SK-N-SH (cell line): ENCODE data around the gene MCC. TPM values are rescaled to one million over a fixed set of nuclear protein-coding genes. Genes with fewer than 3 reads are reported as not detected.

Experiments
- CTCF ChIA-PET: fragments of 300-600, 350-600 bp; formaldehyde crosslinking; extraction: SDS; loops from one replicate; lab custom pipeline; 2021; lab: Yijun Ruan, JAX
- POLR2A ChIA-PET: fragments of 350-600 bp; sonication (Branson Sonifier 250); formaldehyde crosslinking; extraction: SDS; loops from one replicate; lab custom pipeline; 2020; ENCODE audit warnings: antibody characterized with exemption, inconsistent platforms; lab: Yijun Ruan, JAX
- DNase-seq: peaks from one replicate; pipeline ENCODE4 v3.0.0; 2012
- H2AFZ ChIP-seq: fragments of 200-600 bp; sonication (generic); 2 replicates; pipeline ENCODE4 v1.8.1; 2016; ENCODE audit warnings: antibody characterized with exemption, mild to moderate bottlenecking, low read depth
- H3F3A ChIP-seq: fragments of 200-600 bp; sonication (generic); replicated peaks from 2 replicates; pipeline ENCODE3; 2016; ENCODE audit warnings: antibody characterized with exemption, mild to moderate bottlenecking; ENCODE audit not compliant: insufficient read depth
- H3K27ac ChIP-seq, 2 experiments: fragments of 200-500 bp in 1 of 2; fragments of 200-600 bp in 1 of 2; sonication (Bioruptor generic) in 1 of 2; sonication (generic), shearing (Covaris generic) in 1 of 2; 2 replicates each; pipeline versions ENCODE4 v1.5.1 to v1.6.1; 2014 to 2016; ENCODE audit warnings: low read depth in 2 of 2, inconsistent platforms in 1 of 2, low read length in 1 of 2, mild to moderate bottlenecking in 1 of 2, mixed read lengths in 1 of 2
- H3K27me3 ChIP-seq: fragments of 200-600 bp; sonication (generic), shearing (Covaris generic); 2 replicates; pipeline ENCODE4 v1.6.1; 2016; ENCODE audit warnings: mixed run types; ENCODE audit not compliant: insufficient read depth
- H3K36me3 ChIP-seq, 2 experiments: fragments of 200-500 bp in 1 of 2; fragments of 200-600 bp in 1 of 2; sonication (Bioruptor generic) in 1 of 2; sonication (generic) in 1 of 2; replicated peaks in 1 of 2; 2 replicates each; pipeline versions ENCODE3 to v1.5.1; 2014 to 2016; ENCODE audit warnings: low read length in 1 of 2, mild to moderate bottlenecking in 1 of 2; ENCODE audit not compliant: insufficient read depth in 2 of 2, control insufficient read depth in 1 of 2
- H3K4me1 ChIP-seq, 2 experiments: fragments of 200-500 bp in 1 of 2; fragments of 200-600 bp in 1 of 2; sonication (Bioruptor generic) in 1 of 2; sonication (generic), shearing (Covaris generic) in 1 of 2; 2 replicates each; pipeline versions ENCODE4 v1.5.1 to v1.6.1; 2014 to 2016; ENCODE audit warnings: low read depth in 1 of 2, low read length in 1 of 2, mixed run types in 1 of 2; ENCODE audit not compliant: insufficient read depth in 2 of 2, control insufficient read depth in 1 of 2
- H3K4me2 ChIP-seq: fragments of 200-600 bp; sonication (generic), shearing (Covaris generic); 2 replicates; pipeline ENCODE4 v1.6.1; 2017; ENCODE audit warnings: mixed run types
- H3K4me3 ChIP-seq, 2 experiments: fragments of 200-500 bp in 1 of 2; fragments of 200-600 bp in 1 of 2; sonication (Bioruptor generic) in 1 of 2; sonication (generic), shearing (Covaris generic) in 1 of 2; 2 replicates each; pipeline versions ENCODE4 v1.5.1 to v1.8.1; 2014 to 2016; ENCODE audit warnings: low read depth in 2 of 2, inconsistent platforms in 1 of 2, low read length in 1 of 2, mild to moderate bottlenecking in 1 of 2, mixed read lengths in 1 of 2, moderate library complexity in 1 of 2
- H3K79me2 ChIP-seq: fragments of 200-600 bp; sonication (generic); 2 replicates; pipeline ENCODE4 v1.8.1; 2017; ENCODE audit warnings: mild to moderate bottlenecking; ENCODE audit not compliant: insufficient read depth
- H3K9ac ChIP-seq: fragments of 200-600 bp; sonication (generic); 2 replicates; pipeline ENCODE4 v1.6.1; 2017; ENCODE audit warnings: mixed run types
- H3K9me2 ChIP-seq: fragments of 200-600 bp; sonication (generic); 2 replicates; pipeline ENCODE4 v1.6.1; 2017; ENCODE audit warnings: mixed run types
- H3K9me3 ChIP-seq: fragments of 200-600 bp; sonication (generic); 2 replicates; pipeline ENCODE4 v1.6.1; 2017; ENCODE audit warnings: mixed run types, mild to moderate bottlenecking, moderate library complexity
- H4K20me1 ChIP-seq: fragments of 200-600 bp; sonication (generic); 2 replicates; pipeline ENCODE4 v1.6.1; 2017; ENCODE audit warnings: mild to moderate bottlenecking, mixed run types; ENCODE audit not compliant: insufficient read depth
- CTCF ChIP-seq: fragments of 200-600 bp; sonication (generic); IDR thresholded peaks from 2 replicates; pipeline ENCODE4 v1.6.1; 2017; ENCODE audit warnings: antibody characterized with exemption, mild to moderate bottlenecking, moderate library complexity
- ELF1 ChIP-seq: IDR thresholded peaks from 2 replicates; pipeline ENCODE4 v1.4.0; 2012
- GABPA ChIP-seq: IDR thresholded peaks from 2 replicates; pipeline ENCODE4 v1.4.0; 2012; ENCODE audit warnings: low read depth, mild to moderate bottlenecking
- IRF3 ChIP-seq: fragments of 150-350 bp; IDR thresholded peaks from 2 replicates; pipeline ENCODE4 v1.6.1; 2016; ENCODE audit warnings: mild to moderate bottlenecking, low read depth, low read length
- JUND ChIP-seq: IDR thresholded peaks from 2 replicates; pipeline ENCODE4 v1.4.0; 2012
- MAX ChIP-seq: IDR thresholded peaks from 2 replicates; pipeline ENCODE4 v1.4.0; 2012; ENCODE audit warnings: low read depth
- MXI1 ChIP-seq: IDR thresholded peaks from 2 replicates; pipeline ENCODE4 v1.6.1; 2012; ENCODE audit warnings: mild to moderate bottlenecking, low read depth, low read length, improper control_type of control experiment
- NFIC ChIP-seq: IDR thresholded peaks from 2 replicates; pipeline ENCODE4 v1.4.0; 2012; ENCODE audit warnings: borderline replicate concordance
- NRF1 ChIP-seq: IDR thresholded peaks from 2 replicates; pipeline ENCODE4 v1.6.1; 2012; ENCODE audit warnings: low read depth, mild to moderate bottlenecking, low read length
- PBX3 ChIP-seq: IDR thresholded peaks from 2 replicates; pipeline ENCODE4; 2012
- POLR2AphosphoS5 ChIP-seq: IDR thresholded peaks from 2 replicates; pipeline ENCODE4 v1.6.1; 2012; ENCODE audit warnings: low read depth, low read length
- RAD21 ChIP-seq: IDR thresholded peaks from 2 replicates; pipeline ENCODE4 v1.6.1; 2012; ENCODE audit warnings: mild to moderate bottlenecking, low read length
- REST ChIP-seq: IDR thresholded peaks from 2 replicates; pipeline ENCODE4 v1.6.1; 2012; ENCODE audit warnings: mild to moderate bottlenecking, low read depth, low read length, moderate library complexity
- RXRA ChIP-seq: IDR thresholded peaks from 2 replicates; pipeline ENCODE4 v1.4.0; 2012; ENCODE audit warnings: low read depth, mild to moderate bottlenecking, borderline replicate concordance
- SIN3A ChIP-seq: IDR thresholded peaks from 2 replicates; pipeline ENCODE4 v1.6.1; 2012; ENCODE audit warnings: low read depth, mild to moderate bottlenecking, low read length, moderate library complexity, borderline replicate concordance
- TAF1 ChIP-seq: IDR thresholded peaks from 2 replicates; pipeline ENCODE4 v1.6.1; 2012; ENCODE audit warnings: low read depth, mild to moderate bottlenecking, low read length, moderate library complexity, borderline replicate concordance
- TCF12 ChIP-seq: IDR thresholded peaks from 2 replicates; pipeline ENCODE4 v1.4.0; 2012
- USF2 ChIP-seq: fragments of 150-350 bp; IDR thresholded peaks from 2 replicates; pipeline ENCODE4 v1.6.1; 2017; ENCODE audit warnings: antibody characterized with exemption, low read length, low read depth, borderline replicate concordance
- ZBTB33 ChIP-seq: IDR thresholded peaks from 2 replicates; pipeline ENCODE4 v1.4.0; 2012; ENCODE audit warnings: low read depth, borderline replicate concordance
- WGBS: methylation state at CpG from one replicate; pipeline ENCODE4 v1.1.6; 2017; ENCODE audit warnings: low lambda C conversion rate; 5-methylcytosine and 5-hydroxymethylcytosine counted together
- polyA plus RNA-seq, 3 experiments: library from polyadenylated mRNA; depleted of rRNA; stranded (reverse); fragments of >200 nt; gene quantifications; 2 replicates each; pipeline ENCODE4 v1.2.3, GENCODE V29; 2012

MCC gene
- polyA plus RNA-seq, 1 of the 3 experiments (the other 2 are of a cell fraction) = 3.6 TPM

GRCh38 chr5:113347572-113347971, 140.7 kb downstream of the MCC start (continued):
- TF ChIP-seq TAF1 (no peak), JUND (no peak), RXRA (no peak)

GRCh38 chr5:113344973-113345940, 143.0 kb downstream of the MCC start:
- Histone ChIP-seq H3K4me3 (no peak overlapping the region), H3K9me3 (no peaks in the 10 kb centered on the region), H3K9me2 (peaks cover 4% of the 10 kb centered on the region; the same call in 1 of the 2 replicates), H3F3A (no peaks in the 10 kb centered on the region), H3K36me3 (no peaks in the 10 kb centered on the region), H3K27me3 (no peaks in the 10 kb centered on the region), H3K4me2 (no peak overlapping the region), H3K27ac (no peak overlapping the region), H4K20me1 (no peaks in the 10 kb centered on the region), H3K9ac (no peak overlapping the region), H2AFZ (no peak overlapping the region), H3K4me1 (peaks cover 0 to 15% of the 10 kb centered on the region in 2 experiments; a peak in 2 of 4 replicates), H3K79me2 (no peaks in the 10 kb centered on the region)
- ChIA-PET CTCF (interaction anchor here (1.1 to 1.5 kb wide), 2 partner anchors 15 to 166 kb away, joined by 3 to 4 read pairs; no protein-coding TSS in a partner anchor), POLR2A (no interaction called here)
- no peak for TF ChIP-seq RAD21
- no peak for TF ChIP-seq ZBTB33
- no peak for TF ChIP-seq MXI1
- no peak for TF ChIP-seq NRF1
- no peak for TF ChIP-seq RXRA
- TF ChIP-seq ELF1 = no peak
- TF ChIP-seq CTCF = no peak
- no peak for TF ChIP-seq PBX3
- no peak for TF ChIP-seq NFIC
- TF ChIP-seq JUND = no peak
- TF ChIP-seq GABPA = no peak
- TF ChIP-seq TCF12 = no peak
- no peak for TF ChIP-seq SIN3A
- no peak for TF ChIP-seq POLR2AphosphoS5
- TF ChIP-seq REST = no peak
- no peak for TF ChIP-seq USF2
- TF ChIP-seq IRF3 = no peak
- no peak for TF ChIP-seq MAX
- DNase-seq = no peak
- 30% methylated on average over 5 of the region's 5 CpGs for WGBS
